ENCODE results near the gene BEST2.
A peak's percentile ranks its signal among the peaks of the same experiment; 100 is the strongest.

BEST2 gene

GRCh38 chr19:12772323-12772722 lies 20.7 kb downstream of the BEST2 start:
- no peak overlapping the region for H3K27ac ChIP-seq
- TF ChIP-seq CTCF (conservative IDR thresholded peaks at IDR 0.05) (no peak), ZFX (IDR thresholded peaks at IDR 0.05) (no peak)

- no peak overlapping the region for H3K27ac ChIP-seq
- TF ChIP-seq CTCF (conservative IDR thresholded peaks at IDR 0.05) (peak; percentile 21; the same call in 1 of the 2 replicates), ZFX (IDR thresholded peaks at IDR 0.05) (no peak)
These were observed 22.0 kb downstream of the BEST2 start for GRCh38 chr19:12773571-12773970.

GRCh38 chr19:12774588-12775555 lies 23.3 kb downstream of the BEST2 start, which contains the start of gene HOOK2:
TSS of gene HOOK2 (minus strand) at chr19:12775552. CDS start at chr19:12775449, 103 bp downstream.
- peak within 1 kb of the TSS; percentile 85 for H3K27ac ChIP-seq
- peak; percentile 45; the same call in 1 of the 2 replicates for TF ChIP-seq ZFX (IDR thresholded peaks at IDR 0.05)
- TF ChIP-seq CTCF (conservative IDR thresholded peaks at IDR 0.05): no peak

GRCh38 chr19:12777217-12778016 lies 25.8 kb downstream of the BEST2 start:
- TF ChIP-seq ZFX (IDR thresholded peaks at IDR 0.05) (no peak; the same call in 1 of the 2 replicates), CTCF (conservative IDR thresholded peaks at IDR 0.05) (peak; percentile 98)
- peak overlapping the region; percentile 12; the same call in 1 of the 2 replicates for H3K27ac ChIP-seq

GRCh38 chr19:12778017-12778904 lies 26.7 kb downstream of the BEST2 start:
- H3K27ac ChIP-seq: peak overlapping the region; percentile 12; the same call in 1 of the 2 replicates
- TF ChIP-seq ZFX (IDR thresholded peaks at IDR 0.05) (no peak), CTCF (conservative IDR thresholded peaks at IDR 0.05) (no peak)

GRCh38 chr19:12778905-12779161 lies 27.2 kb downstream of the BEST2 start:
- TF ChIP-seq ZFX (IDR thresholded peaks at IDR 0.05): no peak
- no peak for TF ChIP-seq CTCF (conservative IDR thresholded peaks at IDR 0.05)
- H3K27ac ChIP-seq: no peak overlapping the region
